A673 (cell line): ENCODE results near the gene KCNQ1. TPM values are rescaled to one million over a fixed set of nuclear protein-coding genes. Genes with fewer than 3 reads are reported as not detected.

Source experiments
- BruUV-seq: library from RNA; stranded (reverse); fragments of 400-500 nt; replicated peaks from 2 replicates; lab custom pipeline; 2021; lab: Mats Ljungman, UMichigan
- CTCF ChIA-PET: fragments of 300-600 bp; sonication (Branson Sonifier 250); formaldehyde crosslinking; loops from one replicate; lab custom pipeline; 2022; ENCODE audit warnings: antibody characterized with exemption; lab: Charles Lee
- POLR2A ChIA-PET: fragments of 300-600 bp; sonication (Branson Sonifier 250); formaldehyde crosslinking; loops from one replicate; lab custom pipeline; 2022; ENCODE audit warnings: antibody characterized with exemption; ENCODE audit not compliant: low non-redundant PET; lab: Charles Lee
- DNase-seq: peaks from one replicate; pipeline ENCODE4 v3.0.0-alpha.2; 2015; ENCODE audit warnings: low spot score
- H3K27ac ChIP-seq: fragments of 200-600 bp; sonication (generic); 2 replicates; pipeline ENCODE4 v1.5.1; 2016; ENCODE audit warnings: mixed run types, low read depth, mild to moderate bottlenecking, mixed read lengths, antibody characterized with exemption, low read length; ENCODE audit not compliant: poor library complexity, severe bottlenecking
- H3K27me3 ChIP-seq: fragments of 200-600 bp; sonication (generic); replicated peaks from 2 replicates; pipeline ENCODE4 v1.6.1; 2017; ENCODE audit warnings: mixed run types, low read depth, mild to moderate bottlenecking, mixed read lengths, antibody characterized with exemption, low read length; ENCODE audit not compliant: insufficient read depth, poor library complexity
- H3K36me3 ChIP-seq: fragments of 200-600 bp; sonication (generic); 2 replicates; pipeline ENCODE4 v1.6.1; 2016; ENCODE audit warnings: mixed run types, mild to moderate bottlenecking, mixed read lengths, antibody characterized with exemption, low read length; ENCODE audit not compliant: insufficient read depth, poor library complexity, severe bottlenecking
- H3K4me1 ChIP-seq: fragments of 200-600 bp; sonication (generic); 2 replicates; pipeline ENCODE4 v1.6.1; 2017; ENCODE audit warnings: mixed run types, mild to moderate bottlenecking, mixed read lengths, antibody characterized with exemption, low read length; ENCODE audit not compliant: insufficient read depth, poor library complexity, severe bottlenecking
- H3K4me3 ChIP-seq: fragments of 200-600 bp; sonication (generic); 2 replicates; pipeline ENCODE4 v1.5.1; 2016; ENCODE audit warnings: low read depth, mixed run types, mild to moderate bottlenecking, mixed read lengths, low read length; ENCODE audit not compliant: poor library complexity, severe bottlenecking
- H3K9me3 ChIP-seq: fragments of 200-600 bp; sonication (generic); 2 replicates; pipeline ENCODE4 v1.6.1; 2016; ENCODE audit warnings: mixed run types, low read depth, mild to moderate bottlenecking, mixed read lengths, antibody characterized with exemption, low read length; ENCODE audit not compliant: poor library complexity, severe bottlenecking
- EZH2 ChIP-seq: fragments of 200-600 bp; sonication (generic); IDR thresholded peaks from 2 replicates; pipeline ENCODE4 v1.6.1; 2017; ENCODE audit warnings: borderline replicate concordance, low read depth, mild to moderate bottlenecking, mixed read lengths, antibody characterized with exemption, low read length; ENCODE audit not compliant: poor library complexity, severe bottlenecking
- intact Hi-C: fragments of 100-400 bp; cut with micrococcal nuclease; formaldehyde crosslinking; loops from one replicate; pipeline ENCODE4 v1.10.0; 2022; ENCODE audit not compliant: unreplicated experiment
- total RNA-seq: library from RNA; stranded (reverse); gene quantifications from 2 replicates; pipeline ENCODE4 v1.2.3, GENCODE V29; 2021
- TF ChIP-seq, protein P1 (sequence below): fragments of 300-800, 200-600 bp; sonication (generic); conservative IDR thresholded peaks from 2 replicates; pipeline ENCODE4 v1.5.1; 2017; ENCODE audit warnings: low read depth, mild to moderate bottlenecking, antibody characterized with exemption, low read length, moderate library complexity, mixed read lengths

The KCNQ1 gene
- total RNA-seq, 1 experiment from 2014 or later = not detected

DNA sequence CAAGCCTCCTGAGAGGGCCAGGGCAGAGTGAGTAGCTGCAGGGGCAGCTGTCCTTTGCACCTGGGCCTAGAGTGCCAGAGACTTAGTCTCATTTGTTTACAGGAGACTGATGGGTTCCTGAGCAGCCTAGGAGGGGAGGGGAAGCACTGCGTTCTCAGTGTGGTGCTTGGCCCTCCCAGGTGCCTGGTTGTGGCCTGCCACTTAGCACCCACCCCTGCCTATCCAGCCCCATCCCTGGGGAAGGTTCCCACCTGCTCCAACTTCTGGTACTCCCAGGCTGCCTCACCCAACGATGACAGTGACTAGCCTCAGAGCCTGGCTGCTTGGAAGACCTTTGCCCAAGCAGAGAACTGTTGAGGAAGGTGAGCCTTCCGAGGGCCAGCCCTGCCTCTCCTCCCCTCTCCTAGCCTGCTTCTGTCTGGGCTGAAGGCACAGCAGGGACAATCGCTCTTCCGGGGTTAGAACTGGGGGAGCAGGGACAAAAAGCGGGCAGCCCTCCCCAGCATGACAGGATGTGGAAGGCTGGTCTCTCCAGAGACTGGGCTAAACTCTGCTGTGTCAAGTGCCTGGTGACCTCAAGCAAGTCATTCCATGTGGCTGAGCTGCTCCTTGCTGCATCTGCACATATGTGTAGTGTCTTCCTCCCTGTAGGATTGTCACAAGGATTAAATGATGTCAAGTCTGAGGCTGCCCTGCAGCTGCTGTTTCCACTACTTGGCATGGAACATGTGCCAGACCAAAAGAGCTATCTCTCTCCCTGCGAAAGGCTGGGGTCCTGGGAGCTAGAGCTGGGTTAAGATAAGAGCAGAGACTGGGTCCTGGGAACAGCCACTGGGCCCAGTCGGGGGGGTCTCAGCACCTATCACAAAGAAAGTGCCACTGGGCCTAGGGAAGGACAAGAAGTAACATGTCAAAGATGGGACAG lies 245.1 kb downstream of the KCNQ1 start:
- POLR2A ChIA-PET = no interaction called here
- no TSS peak for BruUV-seq

DNA sequence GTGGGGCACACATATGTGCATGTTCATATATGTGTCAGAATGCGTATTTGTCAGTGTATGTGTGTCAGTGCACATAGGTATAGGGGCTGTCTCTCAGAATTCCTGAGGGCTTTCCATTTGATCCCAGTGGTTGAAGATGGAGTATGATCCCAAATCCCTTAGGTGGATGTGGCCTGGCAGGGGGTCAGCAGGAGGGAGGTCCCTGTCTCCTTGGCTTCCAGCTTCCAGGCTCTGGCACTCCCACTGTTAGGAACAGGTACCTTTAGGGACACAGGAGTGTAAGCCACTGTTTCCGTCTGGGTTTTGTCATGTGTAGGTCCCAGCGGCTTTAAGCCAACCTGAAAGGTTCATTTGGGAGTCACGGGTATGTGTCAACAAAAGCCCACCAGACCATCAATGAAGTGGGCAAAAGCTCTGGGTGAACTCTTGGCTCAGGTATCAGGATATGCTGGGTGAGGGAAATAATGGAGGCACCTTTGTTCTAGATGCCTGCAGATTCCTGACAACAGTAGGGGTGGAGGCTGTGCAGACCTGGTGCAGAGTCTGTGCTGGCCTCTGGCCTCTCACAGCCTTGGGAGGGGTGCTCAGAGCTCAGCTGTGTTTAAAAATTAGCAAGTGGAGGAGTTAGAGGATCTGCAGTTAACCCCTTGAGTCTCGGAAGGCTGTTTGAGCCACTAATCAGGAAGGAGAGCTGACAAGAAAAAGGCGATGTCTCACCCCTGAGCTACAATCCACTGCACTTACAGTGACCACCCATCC lies 246.0 kb downstream of the KCNQ1 start:
- DNase-seq = no peak
- Histone ChIP-seq H3K9me3 (no peaks in the 10 kb centered on the region), H3K36me3 (peaks cover 3% of the 10 kb centered on the region), H3K27ac (no peak overlapping the region), H3K4me1 (no peaks in the 10 kb centered on the region), H3K4me3 (no peak overlapping the region), H3K27me3 (no peaks in the 10 kb centered on the region)
- intact Hi-C loops = no loop called here
- CTCF ChIA-PET = no interaction called here
- POLR2A ChIA-PET = no interaction called here
- BruUV-seq = no TSS peak
- TF ChIP-seq, protein P1, sequence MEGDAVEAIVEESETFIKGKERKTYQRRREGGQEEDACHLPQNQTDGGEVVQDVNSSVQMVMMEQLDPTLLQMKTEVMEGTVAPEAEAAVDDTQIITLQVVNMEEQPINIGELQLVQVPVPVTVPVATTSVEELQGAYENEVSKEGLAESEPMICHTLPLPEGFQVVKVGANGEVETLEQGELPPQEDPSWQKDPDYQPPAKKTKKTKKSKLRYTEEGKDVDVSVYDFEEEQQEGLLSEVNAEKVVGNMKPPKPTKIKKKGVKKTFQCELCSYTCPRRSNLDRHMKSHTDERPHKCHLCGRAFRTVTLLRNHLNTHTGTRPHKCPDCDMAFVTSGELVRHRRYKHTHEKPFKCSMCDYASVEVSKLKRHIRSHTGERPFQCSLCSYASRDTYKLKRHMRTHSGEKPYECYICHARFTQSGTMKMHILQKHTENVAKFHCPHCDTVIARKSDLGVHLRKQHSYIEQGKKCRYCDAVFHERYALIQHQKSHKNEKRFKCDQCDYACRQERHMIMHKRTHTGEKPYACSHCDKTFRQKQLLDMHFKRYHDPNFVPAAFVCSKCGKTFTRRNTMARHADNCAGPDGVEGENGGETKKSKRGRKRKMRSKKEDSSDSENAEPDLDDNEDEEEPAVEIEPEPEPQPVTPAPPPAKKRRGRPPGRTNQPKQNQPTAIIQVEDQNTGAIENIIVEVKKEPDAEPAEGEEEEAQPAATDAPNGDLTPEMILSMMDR = no peak
- TF ChIP-seq EZH2 = no peak

More for the DNA sequence above, 245.1 kb downstream of the KCNQ1 start:
- DNase-seq = no peak
- CTCF ChIA-PET = no interaction called here
- TF ChIP-seq, protein P1 = no peak
- no peak for TF ChIP-seq EZH2
- Histone ChIP-seq H3K27ac (no peak overlapping the region), H3K27me3 (no peaks in the 10 kb centered on the region), H3K4me3 (no peak overlapping the region), H3K4me1 (no peaks in the 10 kb centered on the region), H3K36me3 (peaks cover 3% of the 10 kb centered on the region), H3K9me3 (no peaks in the 10 kb centered on the region)
- intact Hi-C loops = no loop called here

DNA sequence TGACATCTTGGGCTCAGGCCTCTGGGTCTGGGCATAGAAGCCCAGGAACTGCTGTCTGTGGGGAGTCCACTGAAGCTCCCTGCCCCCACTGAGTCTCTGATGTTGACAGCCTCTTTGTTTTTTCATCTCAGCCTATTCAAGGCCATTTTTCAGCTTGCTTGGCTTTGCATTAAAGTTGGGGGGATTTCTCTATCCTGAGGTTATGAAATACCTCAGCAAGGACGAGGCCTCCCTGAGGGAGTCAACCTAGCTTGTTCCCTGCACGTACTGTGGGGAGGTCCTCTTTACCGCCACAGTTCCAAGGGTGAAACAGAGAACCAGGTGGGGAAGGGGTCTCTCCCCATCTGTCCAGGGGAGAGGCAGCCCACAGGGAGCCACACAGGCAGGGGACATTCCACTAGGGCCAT lies 246.6 kb downstream of the KCNQ1 start:
- no TSS peak for BruUV-seq
- Histone ChIP-seq H3K4me3 (no peak overlapping the region), H3K9me3 (no peaks in the 10 kb centered on the region), H3K27ac (no peak overlapping the region), H3K36me3 (peaks cover 3% of the 10 kb centered on the region), H3K4me1 (no peaks in the 10 kb centered on the region), H3K27me3 (no peaks in the 10 kb centered on the region)
- DNase-seq = no peak
- ChIA-PET POLR2A (no interaction called here), CTCF (no interaction called here)
- intact Hi-C loops = no loop called here
- TF ChIP-seq, protein P1 = no peak
- no peak for TF ChIP-seq EZH2
